ENCODE data around the gene CERS1. TPM values are rescaled to one million over a fixed set of nuclear protein-coding genes. Genes with fewer than 3 reads are reported as not detected.
A peak's percentile ranks its signal among the peaks of the same experiment; 100 is the strongest.

The CERS1 gene
- total RNA-seq, 2 experiments from 2014 or later: not detected

DNA sequence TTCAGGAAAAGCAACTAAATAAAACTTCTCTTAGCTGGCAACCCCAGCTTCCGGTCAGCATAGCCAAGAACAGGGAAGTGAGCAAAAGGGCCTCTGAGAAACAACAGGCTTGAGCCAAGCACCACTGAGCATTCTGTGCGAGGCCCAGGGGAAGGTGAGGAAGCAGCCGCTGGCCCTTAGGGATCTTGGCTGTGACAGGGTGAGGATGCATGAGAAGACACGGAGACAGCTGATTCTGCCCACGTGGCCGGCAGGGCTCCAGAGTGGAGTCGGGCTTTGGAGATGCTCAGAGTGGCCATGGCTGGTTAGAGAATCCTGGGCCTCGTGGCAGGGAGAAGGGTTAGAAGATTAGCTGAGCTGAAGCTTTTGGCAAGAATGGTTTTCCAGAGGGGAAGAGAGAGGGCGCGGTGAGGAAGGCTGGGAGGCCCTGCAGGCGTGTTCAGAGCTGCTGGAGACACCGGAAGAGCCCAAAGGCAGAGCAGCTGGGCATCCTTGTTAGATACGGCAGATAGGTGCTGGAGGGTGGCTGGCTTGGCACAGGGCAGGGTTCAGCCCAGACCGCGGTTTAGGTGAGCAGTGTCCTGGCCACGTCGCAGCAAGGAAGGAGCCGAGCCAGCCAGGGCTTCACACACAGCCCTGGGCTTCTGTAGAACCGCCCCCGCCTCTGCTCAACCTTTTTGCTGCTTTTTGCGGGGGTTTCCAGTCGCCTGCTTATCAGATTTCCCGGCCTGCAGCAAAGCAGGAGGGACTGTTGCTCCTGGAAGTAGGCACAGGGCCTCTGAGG lies 46.9 kb downstream of the CERS1 start:
- Mint-ChIP-seq H3K9me3 (no peaks in the 10 kb centered on the region), H3K27me3 (no peaks in the 10 kb centered on the region), H3K4me3 (no peak overlapping the region), H3K36me3 (peaks cover 18% of the 10 kb centered on the region), H3K4me1 (peaks cover 26% of the 10 kb centered on the region), H3K27ac (peak overlapping the region; percentile 35)
- DNase-seq (no peak), ATAC-seq (ENCODE audit: low read depth) (no peak)
- POLR2A ChIA-PET: no interaction called here

DNA sequence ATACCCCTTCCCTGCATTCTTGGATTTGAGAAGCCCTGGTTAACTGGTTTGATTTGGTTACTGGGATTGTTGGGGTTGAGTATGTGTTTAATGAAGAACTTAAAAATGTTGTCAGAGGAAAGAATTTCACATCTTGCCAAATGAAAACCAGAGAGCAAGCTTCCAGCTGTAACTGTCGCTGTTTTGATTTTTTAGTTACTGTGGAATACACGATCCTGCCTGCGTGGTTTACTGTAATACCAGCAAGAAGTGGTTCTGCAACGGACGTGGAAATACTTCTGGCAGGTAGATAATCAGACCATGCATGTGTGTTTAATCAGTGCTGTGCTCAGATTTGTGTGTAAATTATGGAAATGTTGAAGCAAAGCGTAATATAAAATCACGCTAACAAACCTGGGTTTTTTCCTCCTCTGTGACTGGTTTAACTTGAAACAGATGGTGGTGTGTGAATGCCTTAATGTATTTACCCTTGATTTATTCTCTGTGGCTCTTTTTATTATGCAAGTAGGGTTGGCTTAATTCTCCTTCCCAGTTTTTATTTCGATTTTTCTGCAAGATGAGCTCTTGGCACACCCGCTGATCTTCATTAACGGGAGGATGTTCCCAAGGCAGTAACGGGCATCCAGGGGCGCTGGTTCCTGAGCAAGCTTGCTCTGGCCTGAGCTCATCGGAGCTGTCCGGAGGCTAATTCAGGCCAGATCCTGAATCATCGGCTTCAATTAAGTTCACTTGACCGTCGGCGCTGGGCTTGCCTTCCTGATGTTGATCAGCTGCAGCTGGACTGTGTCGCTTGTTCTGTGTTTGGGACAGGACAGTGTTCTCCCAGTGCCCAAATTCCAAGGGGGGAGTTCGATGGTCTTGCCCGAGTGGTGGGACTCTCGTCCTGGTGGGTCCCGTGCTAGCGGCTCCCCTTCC lies 48.2 kb downstream of the CERS1 start:
- no peak overlapping the region for H3K4me3 Mint-ChIP-seq
- DNase-seq (no peak), ATAC-seq (ENCODE audit: low read depth) (no peak)
- H3K9me3 Mint-ChIP-seq: no peaks in the 10 kb centered on the region
- POLR2A ChIA-PET: interaction anchor here (0.6 to 1.2 kb wide), 4 partner anchors 16 to 493 kb away, joined by 3 to 5 read pairs (median 4); partner anchors contain the start of gene UPF1
- no peak overlapping the region for H3K27ac Mint-ChIP-seq
- H3K36me3 Mint-ChIP-seq: peaks cover 13% of the 10 kb centered on the region
- peaks cover 38% of the 10 kb centered on the region for H3K4me1 Mint-ChIP-seq
- no peaks in the 10 kb centered on the region for H3K27me3 Mint-ChIP-seq

DNA sequence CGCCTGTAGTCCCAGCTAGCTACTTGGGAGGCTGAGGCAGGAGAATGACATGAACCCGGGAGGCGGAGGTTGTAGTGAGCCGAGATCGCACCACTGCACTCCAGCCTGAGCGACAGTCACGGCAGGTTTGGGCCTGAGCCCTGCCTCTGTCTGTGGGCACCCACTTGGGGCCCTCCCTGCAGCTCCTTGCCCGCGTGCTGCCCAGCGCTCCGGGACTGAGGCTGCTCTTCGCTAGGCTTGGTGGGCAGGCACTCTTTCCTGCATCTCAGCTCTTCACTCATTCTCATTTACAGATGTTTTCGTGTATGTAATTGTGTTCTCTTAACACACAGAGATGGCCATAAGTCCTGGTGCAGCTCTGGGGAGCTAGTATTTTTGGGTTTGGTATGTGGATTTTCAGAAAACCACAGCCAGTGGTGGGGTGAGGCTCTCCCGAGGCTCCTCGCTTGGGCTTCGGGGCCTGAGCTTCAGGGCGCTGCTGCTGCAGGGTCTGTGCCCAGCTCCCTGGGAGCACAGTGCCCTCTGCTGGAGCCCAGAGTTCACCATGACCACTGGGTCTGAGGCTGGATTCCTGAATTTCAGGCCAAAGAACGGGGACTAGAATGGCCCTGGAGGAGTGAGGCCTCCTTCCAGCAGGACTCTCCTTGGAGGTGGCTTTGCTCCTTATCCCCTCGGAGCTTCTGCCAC lies 49.0 kb downstream of the CERS1 start:
- Mint-ChIP-seq H3K27me3 (no peaks in the 10 kb centered on the region), H3K27ac (no peak overlapping the region), H3K36me3 (peaks cover 13% of the 10 kb centered on the region), H3K9me3 (no peaks in the 10 kb centered on the region), H3K4me1 (peaks cover 42% of the 10 kb centered on the region), H3K4me3 (no peak overlapping the region)
- peak; percentile 73 for DNase-seq
- POLR2A ChIA-PET: interaction anchor here (0.9 to 1.2 kb wide), 3 partner anchors 15 to 493 kb away, joined by 3 to 5 read pairs (median 3); partner anchors contain the start of gene UPF1
- peak; percentile 58 for ATAC-seq (ENCODE audit: low read depth)

DNA sequence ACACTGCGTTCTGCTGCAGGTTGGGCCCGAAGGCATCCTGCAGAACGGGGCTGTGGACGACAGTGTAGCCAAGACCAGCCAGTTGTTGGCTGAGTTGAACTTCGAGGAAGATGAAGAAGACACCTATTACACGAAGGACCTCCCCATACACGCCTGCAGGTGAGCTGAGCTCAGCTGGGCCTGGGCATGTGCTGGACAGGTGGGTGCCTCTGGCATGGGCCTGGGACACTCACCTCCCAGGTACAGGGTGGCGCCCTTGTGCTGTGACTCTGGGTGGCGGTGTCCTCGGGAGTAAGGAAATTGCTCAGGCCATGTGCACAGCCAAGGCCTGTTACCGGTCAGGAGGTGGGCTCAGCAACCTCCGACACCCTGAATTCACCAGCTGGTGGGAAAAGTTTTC lies 50.0 kb downstream of the CERS1 start:
- Mint-ChIP-seq H3K4me1 (peaks cover 46% of the 10 kb centered on the region), H3K9me3 (no peaks in the 10 kb centered on the region), H3K27me3 (no peaks in the 10 kb centered on the region), H3K36me3 (peaks cover 13% of the 10 kb centered on the region), H3K4me3 (no peak overlapping the region), H3K27ac (no peak overlapping the region)
- POLR2A ChIA-PET: interaction anchor here (6.2 kb wide), 1 partner anchor 14 kb away, joined by 46 read pairs; the partner anchor contains the start of gene UPF1
- DNase-seq (no peak), ATAC-seq (ENCODE audit: low read depth) (no peak)

DNA sequence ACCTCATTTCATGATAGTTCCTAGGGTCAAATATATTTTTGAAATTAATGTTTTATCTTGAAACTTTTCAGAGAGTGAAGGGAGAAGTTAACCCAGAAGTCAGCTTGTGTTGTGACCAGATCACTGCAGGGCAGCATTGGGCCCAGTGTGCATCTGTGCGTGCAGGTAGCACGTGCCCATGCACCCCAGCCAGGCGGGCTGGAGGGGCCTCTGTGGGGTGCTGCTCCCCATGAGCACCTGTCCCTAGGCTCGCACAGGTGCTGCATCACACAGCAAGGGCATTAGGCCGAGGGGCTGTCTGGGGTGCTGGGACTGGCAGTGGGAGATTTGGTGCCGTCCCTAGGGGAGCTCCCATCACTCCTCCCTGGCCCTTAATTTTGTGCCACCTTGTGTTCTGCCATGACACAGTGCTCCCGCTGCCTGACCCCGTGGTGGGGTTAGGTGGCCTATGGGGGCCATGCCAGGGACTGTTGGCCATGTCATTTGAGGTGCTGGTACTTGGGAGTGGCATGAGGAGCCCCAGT lies 51.1 kb downstream of the CERS1 start:
- peak overlapping the region; percentile 73 for H3K27ac Mint-ChIP-seq
- H3K36me3 Mint-ChIP-seq: peaks cover 13% of the 10 kb centered on the region
- H3K9me3 Mint-ChIP-seq: no peaks in the 10 kb centered on the region
- no peaks in the 10 kb centered on the region for H3K27me3 Mint-ChIP-seq
- H3K4me1 Mint-ChIP-seq: peaks cover 46% of the 10 kb centered on the region
- H3K4me3 Mint-ChIP-seq: no peak overlapping the region
- DNase-seq (no peak), ATAC-seq (ENCODE audit: low read depth) (no peak)
- POLR2A ChIA-PET: interaction anchor here (0.7 to 6.2 kb wide), 3 partner anchors 13 to 256 kb away, joined by 3 to 46 read pairs (median 8); partner anchors contain the start of genes REX1BD and UPF1

DNA sequence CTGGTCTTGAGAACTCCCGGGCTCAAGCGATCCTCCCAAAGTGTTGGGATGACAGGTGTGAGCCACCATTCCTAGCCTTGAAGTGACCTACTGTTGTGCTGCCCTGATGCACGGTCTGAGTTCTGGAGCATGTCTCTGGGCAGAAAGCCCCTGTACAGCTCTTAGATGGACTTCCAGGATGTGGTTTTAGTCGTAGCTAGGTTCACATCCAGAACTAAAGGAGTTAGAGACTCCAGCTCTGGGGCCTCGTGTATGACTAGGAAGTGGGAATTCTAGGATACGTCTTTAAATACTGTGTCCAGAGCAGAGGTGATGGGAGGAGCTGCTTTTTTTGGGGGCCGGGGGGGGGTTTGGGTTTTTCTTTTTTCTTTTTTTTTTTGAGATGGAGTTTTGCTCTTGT lies 52.0 kb downstream of the CERS1 start:
- peaks cover 12% of the 10 kb centered on the region for H3K36me3 Mint-ChIP-seq
- H3K4me3 Mint-ChIP-seq: peak overlapping the region; percentile 64
- no peaks in the 10 kb centered on the region for H3K27me3 Mint-ChIP-seq
- POLR2A ChIA-PET: interaction anchor here (0.6 to 6.2 kb wide), 8 partner anchors 9 to 373 kb away, joined by 3 to 46 read pairs (median 4); partner anchors contain the start of genes COPE, DDX49, REX1BD and UPF1
- no peak for DNase-seq
- ATAC-seq (ENCODE audit: low read depth): peak; percentile 41
- peaks cover 42% of the 10 kb centered on the region for H3K4me1 Mint-ChIP-seq
- peak overlapping the region; percentile 78 for H3K27ac Mint-ChIP-seq
- H3K9me3 Mint-ChIP-seq: no peaks in the 10 kb centered on the region

DNA sequence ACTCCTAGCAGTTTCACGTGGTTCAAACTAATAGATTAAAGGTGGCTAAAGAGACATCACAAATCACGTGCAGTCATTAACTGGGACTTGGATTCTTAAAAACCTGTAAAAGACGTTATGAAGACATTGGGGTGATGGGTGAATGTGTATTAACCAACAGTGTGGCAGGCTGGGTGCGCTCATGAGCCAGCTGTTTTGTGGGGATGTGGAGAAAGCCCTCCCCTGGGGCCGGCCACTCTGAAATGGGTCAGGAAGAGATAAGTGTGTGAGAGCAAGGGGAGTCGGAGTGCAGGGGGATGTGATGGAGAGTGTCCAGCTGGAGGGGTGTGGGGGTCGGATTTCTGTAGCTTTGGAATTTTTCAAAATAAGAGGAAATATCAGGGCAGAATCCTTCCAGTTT lies 53.8 kb downstream of the CERS1 start:
- peaks cover 15% of the 10 kb centered on the region for H3K36me3 Mint-ChIP-seq
- no peak overlapping the region for H3K27ac Mint-ChIP-seq
- H3K4me1 Mint-ChIP-seq: peaks cover 37% of the 10 kb centered on the region
- no peaks in the 10 kb centered on the region for H3K9me3 Mint-ChIP-seq
- no peaks in the 10 kb centered on the region for H3K27me3 Mint-ChIP-seq
- peak overlapping the region; percentile 37 for H3K4me3 Mint-ChIP-seq
- ATAC-seq (ENCODE audit: low read depth) (no peak), DNase-seq (no peak)
- POLR2A ChIA-PET: interaction anchor here (1.0 to 6.2 kb wide), 2 partner anchors 10 to 77 kb away, joined by 3 to 46 read pairs; partner anchors contain the start of genes COPE, DDX49 and UPF1

DNA sequence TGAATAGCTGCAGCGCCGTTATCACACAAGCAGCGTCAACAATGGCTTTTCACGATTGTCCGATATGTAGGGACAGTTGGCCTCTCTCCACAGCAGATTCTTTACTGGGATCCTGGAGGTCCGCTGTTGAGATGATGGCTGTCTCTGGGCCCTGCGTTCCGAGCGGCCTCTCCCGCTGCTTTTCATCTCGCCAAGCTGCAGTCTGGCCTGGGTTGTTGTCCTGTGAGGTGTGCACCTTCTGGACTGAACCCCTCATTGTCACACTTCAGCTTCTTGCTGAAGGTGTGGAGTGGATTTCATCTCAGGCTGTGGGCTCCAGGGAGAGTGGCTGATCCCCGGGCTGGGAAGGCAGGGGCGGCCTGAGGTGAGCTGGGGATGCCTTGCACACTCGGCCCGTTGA lies 54.6 kb downstream of the CERS1 start:
- Mint-ChIP-seq H3K4me3 (no peak overlapping the region), H3K36me3 (peaks cover 16% of the 10 kb centered on the region), H3K4me1 (peaks cover 32% of the 10 kb centered on the region), H3K27me3 (no peaks in the 10 kb centered on the region), H3K27ac (no peak overlapping the region), H3K9me3 (no peaks in the 10 kb centered on the region)
- no peak for DNase-seq
- POLR2A ChIA-PET: interaction anchor here (1.0 to 6.2 kb wide), 3 partner anchors 9 to 78 kb away, joined by 3 to 46 read pairs (median 3); partner anchors contain the start of genes COPE, DDX49 and UPF1
- ATAC-seq (ENCODE audit: low read depth): no peak

DNA sequence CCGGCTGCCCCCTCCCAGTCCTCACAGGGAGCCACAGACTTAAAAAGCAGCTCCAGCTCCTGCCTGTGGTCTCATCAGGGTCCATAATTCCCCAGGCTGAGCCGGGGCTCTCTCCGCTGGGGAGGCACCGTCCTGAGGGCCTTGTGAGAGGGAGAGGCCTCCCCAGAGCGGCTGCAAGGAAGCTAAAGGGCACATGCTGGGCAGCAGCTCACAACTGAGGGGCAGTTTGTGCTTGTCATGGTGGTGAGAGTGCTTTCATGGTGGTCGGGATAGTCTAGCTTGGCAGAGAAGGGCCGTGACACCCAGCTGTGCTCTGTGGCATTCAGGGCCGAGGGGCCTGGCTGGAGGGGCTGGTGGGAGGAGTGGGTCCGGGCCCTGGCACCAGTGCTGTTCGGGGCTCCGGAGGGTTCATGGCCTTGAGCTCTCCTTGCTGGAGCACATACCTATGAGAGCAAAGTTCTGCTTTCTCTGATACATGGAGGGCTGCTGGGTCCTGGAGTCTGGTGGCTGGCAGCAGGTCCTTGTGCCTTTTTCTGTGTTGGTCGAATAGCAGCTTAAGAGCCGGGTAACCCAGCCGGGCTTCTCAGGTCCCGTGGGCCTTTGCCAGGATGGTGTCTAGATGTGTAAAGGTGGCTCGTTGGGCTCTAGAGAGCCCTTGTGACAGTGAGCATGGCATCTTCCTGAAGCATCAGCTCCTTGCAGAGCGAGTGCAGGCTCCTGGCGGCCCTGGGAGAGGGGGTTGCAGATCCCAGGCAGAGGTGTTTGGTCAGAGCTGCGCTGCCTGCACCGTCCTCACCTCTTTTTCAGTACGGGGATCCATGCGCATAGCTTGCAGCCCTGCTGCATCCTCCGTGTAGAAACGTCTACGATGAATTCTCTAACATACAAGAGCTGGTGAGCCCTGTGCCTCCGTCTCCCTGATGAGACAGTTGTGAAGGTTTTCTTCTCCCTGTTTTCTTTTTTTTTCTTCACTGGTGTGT lies 55.4 kb downstream of the CERS1 start:
- Mint-ChIP-seq H3K36me3 (peaks cover 17% of the 10 kb centered on the region), H3K27me3 (no peaks in the 10 kb centered on the region), H3K4me3 (no peak overlapping the region), H3K4me1 (peaks cover 36% of the 10 kb centered on the region), H3K27ac (peak overlapping the region; percentile 8), H3K9me3 (no peaks in the 10 kb centered on the region)
- no peak for DNase-seq
- no peak for ATAC-seq (ENCODE audit: low read depth)
- POLR2A ChIA-PET: interaction anchor here (1.5 to 6.2 kb wide), 2 partner anchors 8 to 16 kb away, joined by 3 to 46 read pairs; partner anchors contain the start of gene UPF1

DNA sequence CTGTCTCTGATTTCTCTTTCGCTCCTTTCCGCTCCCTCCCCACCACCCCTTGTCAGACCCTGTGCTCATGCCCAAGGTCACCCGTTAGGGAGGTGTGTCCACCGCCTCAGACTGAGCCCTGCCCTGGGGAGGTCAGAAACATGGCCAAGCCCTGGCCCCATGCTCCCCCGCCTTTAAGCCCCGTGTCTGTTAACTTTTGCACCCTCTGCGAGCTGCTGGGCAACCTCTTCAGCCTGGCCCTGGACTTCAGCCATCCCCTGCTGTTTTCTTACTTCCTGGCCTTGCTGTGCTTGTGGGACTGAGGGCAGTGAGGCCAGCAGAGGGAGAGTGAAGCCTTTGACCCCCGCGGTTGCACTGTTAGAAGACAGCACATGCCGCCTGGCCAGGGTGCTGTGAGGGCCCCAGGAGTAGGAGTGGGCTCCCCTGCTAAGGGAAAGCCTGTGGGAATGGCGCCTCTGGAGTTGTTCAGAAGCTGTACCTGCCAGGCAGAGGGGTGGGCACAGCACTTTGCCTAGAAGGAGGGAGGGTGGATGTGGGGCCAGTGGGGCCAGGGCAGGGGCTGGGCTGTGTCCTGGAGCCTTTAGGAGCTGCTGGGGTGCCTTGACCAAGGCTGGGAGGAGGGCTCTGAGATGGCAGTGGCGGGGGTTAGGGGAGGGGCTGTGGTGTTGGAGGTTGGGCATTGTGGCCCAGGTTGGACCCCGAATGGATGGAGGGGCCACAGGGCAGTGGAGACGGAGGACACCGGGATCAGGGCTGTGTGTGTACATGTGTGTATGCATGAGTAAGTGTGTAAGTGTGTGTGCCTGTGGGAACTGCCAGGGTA lies 56.3 kb downstream of the CERS1 start:
- Mint-ChIP-seq H3K27ac (no peak overlapping the region), H3K4me3 (no peak overlapping the region), H3K9me3 (no peaks in the 10 kb centered on the region)

DNA sequence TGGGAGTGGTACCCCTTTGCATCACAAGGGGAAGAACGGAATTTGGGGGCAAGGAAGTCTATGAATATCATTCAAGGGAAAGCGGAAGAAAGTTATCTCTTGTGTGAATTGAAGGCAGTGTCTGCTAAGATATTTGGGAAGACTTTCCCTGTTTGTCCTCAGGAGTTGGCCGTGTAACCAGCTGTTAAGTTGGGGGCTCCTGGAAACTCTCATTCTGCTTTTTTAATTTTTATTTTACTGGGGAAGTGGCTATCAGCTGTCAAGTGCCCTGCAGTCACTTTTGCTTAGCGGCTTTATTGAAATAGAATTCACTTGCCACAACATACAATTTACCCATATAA lies 61.3 kb downstream of the CERS1 start:
- peaks cover 32% of the 10 kb centered on the region for H3K36me3 Mint-ChIP-seq
- POLR2A ChIA-PET: interaction anchor here (0.6 kb wide), 1 partner anchor 9 kb away, joined by 4 read pairs; no protein-coding TSS in a partner anchor

More for the DNA sequence above, 56.3 kb downstream of the CERS1 start:
- peaks cover 21% of the 10 kb centered on the region for H3K36me3 Mint-ChIP-seq
- ATAC-seq (ENCODE audit: low read depth) (no peak), DNase-seq (no peak)
- H3K4me1 Mint-ChIP-seq: peaks cover 44% of the 10 kb centered on the region
- no peaks in the 10 kb centered on the region for H3K27me3 Mint-ChIP-seq
- POLR2A ChIA-PET: interaction anchor here (1.5 to 6.2 kb wide), 2 partner anchors 7 to 16 kb away, joined by 3 to 46 read pairs; partner anchors contain the start of gene UPF1

More for the DNA sequence above, 61.3 kb downstream of the CERS1 start:
- Mint-ChIP-seq H3K9me3 (no peaks in the 10 kb centered on the region), H3K4me1 (peaks cover 34% of the 10 kb centered on the region), H3K27ac (no peak overlapping the region), H3K4me3 (peak overlapping the region; percentile 89), H3K27me3 (no peaks in the 10 kb centered on the region)
- ATAC-seq (ENCODE audit: low read depth) (no peak), DNase-seq (no peak)

All from activated naive CD8-positive, alpha-beta T cell treated with anti-CD3 and anti-CD28 coated beads, Interleukin-2, amount 10 ng/mL, durations not matched to agents 7 days and 5 days (primary cell).